ENCODE data around the gene XAGE3.
"Not testable (repeated sequence)": the region's sequence is repeated elsewhere in the genome, so short reads cannot be mapped to it uniquely, and the experiment has no call there.

Gene XAGE3

GRCh38 chrX:52867610-52868348, at the start of gene XAGE3:
Gene XAGE3, minus strand, starts transcription at chrX:52868083. Its CDS starts 950 bp downstream, at chrX:52867133.
- no peak for DNase-seq (ENCODE audit: low read depth in 2 of 2)

GRCh38 chrX:52914704-52915103, 46.8 kb upstream of the XAGE3 start:
- not testable (repeated sequence) for DNase-seq (ENCODE audit: low read depth in 2 of 2)

- DNase-seq (ENCODE audit: low read depth in 2 of 2): not testable (repeated sequence)
Observed at GRCh38 chrX:52913681-52914080, 45.8 kb upstream of the XAGE3 start.

GRCh38 chrX:52909313-52909969, 41.6 kb upstream of the XAGE3 start:
- not testable (repeated sequence) for DNase-seq (ENCODE audit: low read depth in 2 of 2)

- not testable (repeated sequence) for DNase-seq (ENCODE audit: low read depth in 2 of 2)
Observed at GRCh38 chrX:52907900-52908299, 40.0 kb upstream of the XAGE3 start.

GRCh38 chrX:52907137-52907536, 39.3 kb upstream of the XAGE3 start:
- not testable (repeated sequence) for DNase-seq (ENCODE audit: low read depth in 2 of 2)

GRCh38 chrX:52906072-52906471, 38.2 kb upstream of the XAGE3 start:
- not testable (repeated sequence) for DNase-seq (ENCODE audit: low read depth in 2 of 2)

GRCh38 chrX:52905531-52905930, 37.6 kb upstream of the XAGE3 start:
- not testable (repeated sequence) for DNase-seq (ENCODE audit: low read depth in 2 of 2)

- DNase-seq (ENCODE audit: low read depth in 2 of 2): not testable (repeated sequence)
Observed at GRCh38 chrX:52896855-52897709, 29.2 kb upstream of the XAGE3 start, which contains the start of gene FAM156B. Gene FAM156B, plus strand, starts transcription at chrX:52897330. Its CDS starts 9,896 bp downstream, at chrX:52907226.

- not testable (repeated sequence) for DNase-seq (ENCODE audit: low read depth in 2 of 2)
Observed at GRCh38 chrX:52896438-52896837, 28.6 kb upstream of the XAGE3 start.

GRCh38 chrX:52888090-52888489, 20.2 kb upstream of the XAGE3 start:
- DNase-seq (ENCODE audit: low read depth in 2 of 2): not testable (repeated sequence)

GRCh38 chrX:52887459-52887858, 19.6 kb upstream of the XAGE3 start:
- DNase-seq (ENCODE audit: low read depth in 2 of 2): not testable (repeated sequence)

- not testable (repeated sequence) for DNase-seq (ENCODE audit: low read depth in 2 of 2)
Observed at GRCh38 chrX:52876386-52876785, 8.5 kb upstream of the XAGE3 start.

GRCh38 chrX:52875436-52875835, 7.6 kb upstream of the XAGE3 start:
- DNase-seq (ENCODE audit: low read depth in 2 of 2): not testable (repeated sequence)

- DNase-seq (ENCODE audit: low read depth in 2 of 2): no peak
Observed at GRCh38 chrX:52874661-52875060, 6.8 kb upstream of the XAGE3 start.

- not testable (repeated sequence) for DNase-seq (ENCODE audit: low read depth in 2 of 2)
Observed at GRCh38 chrX:52873825-52874224, 5.9 kb upstream of the XAGE3 start.

GRCh38 chrX:52870046-52870445, 2.2 kb upstream of the XAGE3 start:
- no peak for DNase-seq (ENCODE audit: low read depth in 2 of 2)

GRCh38 chrX:52865343-52865998, 2.4 kb downstream of the XAGE3 start:
- no peak for DNase-seq (ENCODE audit: low read depth in 2 of 2)

GRCh38 chrX:52856991-52857525, 10.8 kb downstream of the XAGE3 start:
- DNase-seq (ENCODE audit: low read depth in 2 of 2): not testable (repeated sequence)

- DNase-seq (ENCODE audit: low read depth in 2 of 2): no peak
Observed at GRCh38 chrX:52852110-52852860, 15.6 kb downstream of the XAGE3 start.

Measured in stimulated activated CD4-positive, alpha-beta T cell treated with anti-CD3 and anti-CD28 coated beads, Interleukin-4, amount 100 ng/mL, for 48 hours (primary cell).